Mesenchymal stem cell (in vitro differentiated cells and primary cell): ENCODE results near the gene SLC9A9.

Experiments
- DNase-seq: peaks from one replicate; pipeline ENCODE4 v3.0.0-alpha.2; 2013
- H2AFZ ChIP-seq: one replicate; pipeline ENCODE4 v1.6.1; 2013; ENCODE audit warnings: low read depth, mild to moderate bottlenecking, control low read depth, inconsistent platforms, low read length, moderate library complexity
- H2AK5ac ChIP-seq: 2 replicates; pipeline ENCODE4 v1.6.1; 2013; ENCODE audit warnings: low read length, moderate library complexity, mild to moderate bottlenecking, inconsistent platforms; ENCODE audit not compliant: severe bottlenecking
- H2BK120ac ChIP-seq: one replicate; pipeline ENCODE4 v1.6.1; 2013; ENCODE audit warnings: low read depth, mild to moderate bottlenecking, inconsistent platforms, low read length, moderate library complexity
- H2BK12ac ChIP-seq, 2 experiments: one replicate each; pipeline ENCODE4 v1.6.1; 2013; ENCODE audit warnings: inconsistent platforms in 2 of 2, low read length in 2 of 2, mild to moderate bottlenecking in 2 of 2, moderate library complexity in 2 of 2, control low read depth in 1 of 2
- H2BK15ac ChIP-seq: one replicate; pipeline ENCODE4 v1.6.1; 2013; ENCODE audit warnings: mild to moderate bottlenecking, low read depth, inconsistent platforms; ENCODE audit not compliant: poor library complexity, severe bottlenecking
- H2BK5ac ChIP-seq: 2 replicates; pipeline ENCODE4 v1.6.1; 2013; ENCODE audit warnings: low read depth, mild to moderate bottlenecking, low read length, control low read depth, inconsistent platforms; ENCODE audit not compliant: poor library complexity, severe bottlenecking
- H3K14ac ChIP-seq, 2 experiments: one replicate each; pipeline ENCODE4 v1.6.1; 2013; ENCODE audit warnings: inconsistent platforms in 2 of 2, low read length in 2 of 2, control low read depth in 1 of 2, mild to moderate bottlenecking in 1 of 2, moderate library complexity in 1 of 2
- H3K18ac ChIP-seq, 2 experiments: one replicate each; pipeline ENCODE4 v1.6.1; 2013; ENCODE audit warnings: inconsistent platforms in 2 of 2, low read length in 2 of 2, control low read depth in 1 of 2, low read depth in 1 of 2, mild to moderate bottlenecking in 1 of 2
- H3K23ac ChIP-seq, 2 experiments: one replicate each; pipeline ENCODE4 v1.6.1; 2013; ENCODE audit warnings: inconsistent platforms in 2 of 2, low read length in 2 of 2, mild to moderate bottlenecking in 2 of 2, moderate library complexity in 2 of 2, control low read depth in 1 of 2
- H3K27ac ChIP-seq: 2 replicates; pipeline ENCODE4 v1.5.1; 2013; ENCODE audit warnings: mild to moderate bottlenecking, moderate library complexity, low read length, control low read depth, inconsistent platforms; ENCODE audit not compliant: poor library complexity, severe bottlenecking
- H3K27me3 ChIP-seq, 2 experiments: 2 replicates each; pipeline versions ENCODE4 v1.6.1 to v1.7.0; 2013; ENCODE audit warnings: low read length in 2 of 2, mild to moderate bottlenecking in 2 of 2, moderate library complexity in 2 of 2, control low read depth in 1 of 2, inconsistent platforms in 1 of 2; ENCODE audit not compliant: control insufficient read depth in 1 of 2, insufficient read depth in 1 of 2
- H3K36me3 ChIP-seq, 2 experiments: 2 replicates each; pipeline versions ENCODE4 v1.6.1 to v1.7.0; 2013; ENCODE audit warnings: low read length in 2 of 2, control low read depth in 1 of 2, inconsistent platforms in 1 of 2, low read depth in 1 of 2, mild to moderate bottlenecking in 1 of 2; ENCODE audit not compliant: insufficient read depth in 2 of 2, control insufficient read depth in 1 of 2
- H3K4ac ChIP-seq, 2 experiments: one replicate each; pipeline ENCODE4 v1.6.1; 2013; ENCODE audit warnings: inconsistent platforms in 2 of 2, low read length in 2 of 2, mild to moderate bottlenecking in 2 of 2, moderate library complexity in 2 of 2, control low read depth in 1 of 2, low read depth in 1 of 2
- H3K4me1 ChIP-seq: 2 replicates; pipeline ENCODE4 v1.6.1; 2013; ENCODE audit warnings: low read depth, low read length, control low read depth; ENCODE audit not compliant: control insufficient read depth, insufficient read depth
- H3K4me2 ChIP-seq: 2 replicates; pipeline ENCODE4 v1.6.1; 2013; ENCODE audit warnings: low read length, mild to moderate bottlenecking, inconsistent platforms; ENCODE audit not compliant: poor library complexity, severe bottlenecking
- H3K4me3 ChIP-seq, 2 experiments: 2 replicates each; pipeline versions ENCODE4 v1.5.1 to v1.7.0; 2013; ENCODE audit warnings: low read length in 2 of 2, mild to moderate bottlenecking in 2 of 2, control low read depth in 1 of 2, low read depth in 1 of 2; ENCODE audit not compliant: insufficient read depth in 1 of 2
- H3K79me1 ChIP-seq: replicated peaks from 2 replicates; pipeline ENCODE4 v1.6.1; 2013; ENCODE audit warnings: mild to moderate bottlenecking, control low read depth, low read length, inconsistent platforms; ENCODE audit not compliant: poor library complexity, severe bottlenecking
- H3K9ac ChIP-seq: 2 replicates; pipeline ENCODE4 v1.7.0; 2013; ENCODE audit warnings: mild to moderate bottlenecking, low read length, moderate library complexity
- H3K9me3 ChIP-seq: 2 replicates; pipeline ENCODE4 v1.7.0; 2013; ENCODE audit warnings: mild to moderate bottlenecking, low read length; ENCODE audit not compliant: control insufficient read depth
- H4K8ac ChIP-seq: one replicate; pipeline ENCODE4 v1.6.1; 2013; ENCODE audit warnings: inconsistent platforms, mild to moderate bottlenecking, low read length, moderate library complexity
- H4K91ac ChIP-seq: one replicate; pipeline ENCODE4 v1.6.1; 2013; ENCODE audit warnings: mild to moderate bottlenecking, low read length, inconsistent platforms
- WGBS: methylation state at CpG from one replicate; pipeline ENCODE4 v1.1.7; 2013; ENCODE audit warnings: mixed read lengths; 5-methylcytosine and 5-hydroxymethylcytosine counted together

SLC9A9 gene

DNA sequence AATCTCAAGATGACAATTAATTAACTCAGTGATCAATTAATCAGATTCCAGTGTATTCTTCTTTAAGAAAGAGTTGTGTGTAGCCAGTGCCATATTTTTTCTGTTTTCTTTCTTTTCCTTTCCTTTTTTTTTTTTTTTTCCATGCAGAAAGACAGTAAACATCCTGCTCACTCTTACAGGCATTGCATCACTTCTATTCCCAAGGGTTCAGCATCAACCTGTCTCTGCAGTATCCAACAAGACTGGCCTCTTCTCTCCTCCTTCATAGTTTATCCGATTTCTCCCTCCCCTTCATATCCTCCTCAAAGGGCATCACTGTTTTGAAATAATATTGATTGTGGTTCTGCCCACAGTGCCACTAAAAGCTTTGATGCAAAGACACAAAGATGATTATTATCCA, 17.0 kb upstream of the SLC9A9 start:
- no CpG with 5 or more reads among the region's 1 CpG for WGBS
- H4K8ac ChIP-seq = no peak overlapping the region
- no peak overlapping the region for H2AFZ ChIP-seq
- DNase-seq = peak; percentile 56
- H2AK5ac ChIP-seq = no peak overlapping the region
- H3K4me2 ChIP-seq = no peak overlapping the region
- H3K14ac ChIP-seq = no peak overlapping the region
- H2BK5ac ChIP-seq = no peak overlapping the region
- no peaks in the 10 kb centered on the region for H3K27me3 ChIP-seq
- H3K27ac ChIP-seq = no peak overlapping the region
- no peak overlapping the region for H3K4ac ChIP-seq
- no peak overlapping the region for H3K18ac ChIP-seq
- no peak overlapping the region for H2BK12ac ChIP-seq
- H3K79me1 ChIP-seq = no peaks in the 10 kb centered on the region
- H2BK120ac ChIP-seq = no peak overlapping the region
- no peaks in the 10 kb centered on the region for H3K4me1 ChIP-seq
- H3K9ac ChIP-seq = no peak overlapping the region
- H3K4me3 ChIP-seq = no peak overlapping the region
- H3K23ac ChIP-seq = no peak overlapping the region
- no peak overlapping the region for H4K91ac ChIP-seq
- no peak overlapping the region for H2BK15ac ChIP-seq
- no peaks in the 10 kb centered on the region for H3K36me3 ChIP-seq
- no peaks in the 10 kb centered on the region for H3K9me3 ChIP-seq

DNA sequence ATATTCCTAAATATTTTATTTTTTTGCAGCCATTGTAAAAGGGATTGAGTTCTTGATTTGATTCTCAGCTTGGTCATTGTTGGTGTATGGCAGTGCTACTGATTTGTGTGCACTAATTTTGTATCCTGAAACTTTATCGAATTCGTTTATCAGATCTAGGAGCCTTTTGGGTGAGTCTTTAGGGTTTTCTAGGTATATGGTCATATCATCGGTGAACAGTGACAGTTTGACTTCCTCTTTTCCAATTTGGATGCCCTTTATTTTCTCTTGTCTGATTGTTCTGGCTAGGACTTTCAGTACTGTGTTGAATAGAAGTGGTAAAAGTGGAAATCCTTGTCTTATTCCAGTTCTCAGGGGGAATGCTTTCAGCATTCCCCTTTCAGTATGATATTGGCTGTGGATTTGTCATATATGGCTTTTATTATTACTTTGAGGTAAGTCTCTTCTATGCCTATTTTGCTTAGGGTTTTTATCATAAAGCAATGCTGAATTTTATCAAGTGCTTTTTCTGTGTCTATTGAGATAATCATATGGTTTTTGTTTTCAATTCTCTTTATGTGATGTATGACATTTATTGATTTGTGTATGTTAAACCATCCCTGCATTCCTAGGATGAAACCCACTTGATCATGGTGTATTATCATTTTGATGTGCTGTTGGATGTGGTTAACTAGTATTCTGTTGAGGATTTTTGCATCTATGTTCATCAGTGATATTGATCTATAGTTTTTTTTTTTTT, 11.4 kb upstream of the SLC9A9 start:
- no peak overlapping the region for H3K18ac ChIP-seq
- H2BK5ac ChIP-seq = no peak overlapping the region
- 98% methylated on average over 3 of the region's 3 CpGs for WGBS
- H3K23ac ChIP-seq = no peak overlapping the region
- H3K36me3 ChIP-seq = no peaks in the 10 kb centered on the region
- no peak overlapping the region for H3K4me3 ChIP-seq
- H3K79me1 ChIP-seq = no peaks in the 10 kb centered on the region
- no peak for DNase-seq
- H3K4ac ChIP-seq = no peak overlapping the region
- no peak overlapping the region for H3K4me2 ChIP-seq
- no peak overlapping the region for H3K9ac ChIP-seq
- no peak overlapping the region for H2AFZ ChIP-seq
- H3K27me3 ChIP-seq = no peaks in the 10 kb centered on the region
- H3K9me3 ChIP-seq = no peaks in the 10 kb centered on the region
- H2BK15ac ChIP-seq = no peak overlapping the region
- no peak overlapping the region for H3K14ac ChIP-seq
- H3K27ac ChIP-seq = no peak overlapping the region
- no peak overlapping the region for H2BK12ac ChIP-seq
- no peak overlapping the region for H4K8ac ChIP-seq
- H2AK5ac ChIP-seq = no peak overlapping the region
- no peaks in the 10 kb centered on the region for H3K4me1 ChIP-seq
- H2BK120ac ChIP-seq = no peak overlapping the region
- H4K91ac ChIP-seq = no peak overlapping the region

DNA sequence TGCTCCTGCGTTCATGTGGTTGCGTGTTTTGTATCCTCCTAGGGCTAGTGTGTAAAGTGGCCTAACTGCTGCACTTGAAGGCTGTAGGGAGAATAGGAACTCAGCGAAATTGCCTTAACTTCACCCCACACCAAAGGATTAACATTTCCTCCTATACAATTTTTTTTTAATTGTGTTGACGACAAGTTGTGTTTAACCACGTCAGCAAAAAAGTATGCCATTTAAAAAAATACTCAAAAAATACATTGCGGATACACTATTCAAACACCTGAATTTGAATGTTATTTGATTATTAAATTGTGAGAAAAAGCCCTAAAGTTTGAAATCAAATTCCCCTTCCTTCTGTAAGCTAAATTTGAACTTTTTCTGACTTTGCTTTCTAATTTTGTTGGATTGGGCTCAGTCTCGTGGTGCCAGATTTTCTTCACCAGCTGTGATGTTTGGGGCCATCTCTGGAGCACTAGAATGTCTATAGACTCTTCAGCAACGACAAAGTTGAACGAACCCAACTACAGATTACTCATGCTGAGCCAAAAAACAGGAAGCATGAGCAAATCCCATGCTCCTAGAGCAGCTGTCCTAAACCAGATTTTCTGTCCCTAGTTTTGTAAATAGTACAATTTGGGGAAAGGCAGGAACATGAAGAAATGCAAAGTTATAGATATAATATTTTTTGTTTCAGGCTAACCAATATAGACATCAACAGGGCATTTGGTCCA, 8.1 kb upstream of the SLC9A9 start:
- Histone ChIP-seq H3K36me3 (no peaks in the 10 kb centered on the region), H4K8ac (no peak overlapping the region), H3K23ac (no peak overlapping the region), H3K9ac (no peak overlapping the region), H3K18ac (no peak overlapping the region), H2BK5ac (no peak overlapping the region), H4K91ac (no peak overlapping the region), H2BK15ac (no peak overlapping the region), H3K4me2 (no peak overlapping the region), H3K14ac (no peak overlapping the region), H2AFZ (no peak overlapping the region), H3K4me1 (no peaks in the 10 kb centered on the region), H2AK5ac (no peak overlapping the region), H3K27ac (no peak overlapping the region), H3K27me3 (no peaks in the 10 kb centered on the region), H3K79me1 (no peaks in the 10 kb centered on the region), H3K9me3 (no peaks in the 10 kb centered on the region), H3K4me3 (no peak overlapping the region), H2BK120ac (no peak overlapping the region), H2BK12ac (no peak overlapping the region), H3K4ac (no peak overlapping the region)
- DNase-seq = no peak
- WGBS = 92% methylated on average over 4 of the region's 9 CpGs

DNA sequence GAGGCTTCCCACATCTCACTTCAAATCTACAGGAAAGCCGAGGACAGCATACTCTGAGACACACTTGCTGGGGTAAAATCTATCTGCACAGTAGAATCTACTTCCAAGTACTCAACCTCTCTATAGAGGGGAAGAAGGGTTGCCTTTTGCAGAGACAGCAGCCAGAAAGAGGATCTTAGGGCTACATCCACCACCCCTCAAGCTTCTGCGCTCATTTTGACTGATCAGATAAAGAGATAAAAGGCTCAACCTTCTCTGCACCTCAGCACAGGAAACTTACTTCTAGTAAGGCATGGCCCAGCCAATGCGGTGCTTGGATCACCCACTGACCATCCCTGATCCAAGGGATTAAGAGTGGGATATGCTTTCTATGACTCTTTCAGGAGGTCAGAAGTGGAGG, 6.9 kb upstream of the SLC9A9 start:
- no peak overlapping the region for H3K4ac ChIP-seq
- no peak overlapping the region for H2BK15ac ChIP-seq
- H3K79me1 ChIP-seq = no peaks in the 10 kb centered on the region
- H4K8ac ChIP-seq = no peak overlapping the region
- WGBS = 96% methylated on average over 2 of the region's 3 CpGs
- peak overlapping the region; percentile 44 for H2AFZ ChIP-seq
- no peak overlapping the region for H3K18ac ChIP-seq
- no peaks in the 10 kb centered on the region for H3K9me3 ChIP-seq
- H2BK12ac ChIP-seq = no peak overlapping the region
- no peak overlapping the region for H3K27ac ChIP-seq
- no peaks in the 10 kb centered on the region for H3K27me3 ChIP-seq
- DNase-seq = no peak
- H2AK5ac ChIP-seq = no peak overlapping the region
- no peak overlapping the region for H3K23ac ChIP-seq
- no peak overlapping the region for H3K4me2 ChIP-seq
- no peak overlapping the region for H3K4me3 ChIP-seq
- no peak overlapping the region for H2BK5ac ChIP-seq
- no peak overlapping the region for H3K14ac ChIP-seq
- H4K91ac ChIP-seq = no peak overlapping the region
- no peak overlapping the region for H2BK120ac ChIP-seq
- H3K4me1 ChIP-seq = no peaks in the 10 kb centered on the region
- H3K36me3 ChIP-seq = no peaks in the 10 kb centered on the region
- H3K9ac ChIP-seq = no peak overlapping the region
